SK-MEL-5 (cell line): ENCODE data around the gene B3GALNT2. TPM values are rescaled to one million over a fixed set of nuclear protein-coding genes. Genes with fewer than 3 reads are reported as not detected.
"Not testable (repeated sequence)": the region's sequence is repeated elsewhere in the genome, so short reads cannot be mapped to it uniquely, and the experiment has no call there.

Experiments used
- DNase-seq: peaks from one replicate; pipeline ENCODE4 v3.0.0-alpha.2; 2016; ENCODE audit warnings: low read depth, low spot score
- in situ Hi-C: cut with HindIII; loops from 2 replicates; pipeline ENCODE4 v1.10.0; 2016; ENCODE audit warnings: low sequenced_read_pairs, high pct_unique_total_duplicates, low pct_unique_long_range_greater_than_20kb
- polyA plus RNA-seq, 2 experiments: library from polyadenylated mRNA; depleted of rRNA; stranded (reverse); fragments of >200 nt; gene quantifications; 2 replicates each; pipeline ENCODE4 v1.2.3, GENCODE V29; 2015
- total RNA-seq: library from RNA; depleted of rRNA; stranded (reverse); fragments of >200 nt; shearing (Covaris generic); gene quantifications from 2 replicates; pipeline ENCODE4 v1.2.3, GENCODE V29; 2014; rRNA removed

B3GALNT2 gene
- 28.4 and 33.1 TPM in 2 replicates for total RNA-seq
- polyA plus RNA-seq (2015; cell fraction: cytosol; rRNA removed) = 18.9 and 22.0 TPM in 2 replicates
- polyA plus RNA-seq (2015; cell fraction: nucleus; rRNA removed) = 21.5 and 30.2 TPM in 2 replicates

GRCh38 chr1:235504122-235504493 is at the start of gene B3GALNT2:
TSS of gene B3GALNT2 (minus strand) at chr1:235504452. CDS start at chr1:235504252, 200 bp downstream.
- in situ Hi-C loops = no loop called here
- no peak for DNase-seq

GRCh38 chr1:235553112-235553551 is 48.9 kb upstream of the B3GALNT2 start:
- in situ Hi-C loops = no loop called here

GRCh38 chr1:235552146-235552716 is 48.0 kb upstream of the B3GALNT2 start:
- in situ Hi-C loops = no loop called here
- no peak for DNase-seq

More at GRCh38 chr1:235553112-235553551, 48.9 kb upstream of the B3GALNT2 start:
- no peak for DNase-seq

GRCh38 chr1:235549351-235550139 is 45.3 kb upstream of the B3GALNT2 start:
- in situ Hi-C loops = no loop called here
- no peak for DNase-seq

- in situ Hi-C loops, DNase-seq: not testable (repeated sequence)
Measured at GRCh38 chr1:235546369-235547155, 42.3 kb upstream of the B3GALNT2 start.

DNA sequence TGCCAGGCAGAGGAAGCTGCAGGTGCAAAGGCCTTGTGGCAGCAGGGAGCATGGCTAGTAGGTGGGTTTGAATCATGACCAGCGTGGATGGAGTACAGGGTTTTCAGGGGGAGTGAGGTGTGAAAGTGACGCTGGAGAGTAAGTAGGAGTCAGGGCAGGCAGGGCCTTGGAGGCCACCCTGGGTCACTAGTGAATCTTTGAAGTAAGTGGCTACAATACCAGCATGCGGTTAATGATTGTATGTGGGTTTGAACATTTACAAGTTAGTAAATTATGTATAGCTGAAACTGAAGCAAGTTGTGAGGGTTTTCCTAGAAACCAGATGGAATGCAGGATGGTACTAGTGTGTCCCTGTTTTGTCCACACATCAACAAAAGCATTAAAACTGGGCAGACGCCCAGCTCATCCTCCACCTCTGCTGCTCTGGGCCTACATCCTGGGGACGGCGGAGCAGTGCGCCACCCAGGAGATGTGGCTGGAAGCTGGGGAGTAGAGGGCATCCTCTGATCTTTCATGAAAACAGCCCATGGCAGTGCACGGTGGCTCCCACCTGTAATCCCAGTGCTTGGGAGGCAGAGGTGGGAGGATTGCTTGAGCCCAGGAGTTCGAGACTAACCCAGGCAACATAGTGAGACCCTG is 41.2 kb upstream of the B3GALNT2 start:
- no peak for DNase-seq
- in situ Hi-C loops = no loop called here

GRCh38 chr1:235542845-235543244 is 38.6 kb upstream of the B3GALNT2 start:
- DNase-seq, in situ Hi-C loops: not testable (repeated sequence)

DNA sequence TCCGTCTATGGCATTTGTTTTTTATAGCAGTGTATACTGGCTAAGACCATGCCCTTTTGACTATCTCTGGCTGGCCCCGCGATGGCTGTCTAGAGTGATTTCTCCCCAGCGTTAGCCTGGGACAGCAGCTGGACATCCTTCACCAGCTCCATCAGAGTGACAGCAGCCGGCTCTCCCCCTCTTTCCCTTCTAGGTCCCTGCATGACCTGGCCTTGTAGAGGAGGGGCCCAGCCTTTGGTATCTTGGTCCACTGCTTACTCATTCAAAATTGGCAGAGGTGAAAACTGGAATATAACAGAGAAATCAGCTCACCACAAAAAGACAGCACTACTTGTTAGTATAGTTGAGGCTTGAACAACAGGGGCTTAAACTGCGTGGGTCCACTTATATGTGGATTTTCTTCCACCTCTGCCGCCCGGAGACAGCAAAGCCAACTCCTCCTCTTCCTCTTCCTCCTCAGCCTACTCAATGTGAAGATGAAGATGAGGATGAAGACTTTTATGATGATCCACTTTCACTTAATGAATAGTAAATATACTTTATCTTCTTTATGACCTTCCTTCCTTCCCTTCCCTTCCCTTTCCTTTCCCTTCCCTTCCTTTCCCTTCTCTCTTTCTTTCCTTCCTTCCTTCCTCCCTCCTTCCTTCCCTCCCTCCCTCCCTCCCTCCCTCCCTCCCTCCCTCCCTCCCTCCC is 29.4 kb upstream of the B3GALNT2 start:
- in situ Hi-C loops = no loop called here
- no peak for DNase-seq

GRCh38 chr1:235532360-235532759 is 28.1 kb upstream of the B3GALNT2 start:
- in situ Hi-C loops = no loop called here
- no peak for DNase-seq

DNA sequence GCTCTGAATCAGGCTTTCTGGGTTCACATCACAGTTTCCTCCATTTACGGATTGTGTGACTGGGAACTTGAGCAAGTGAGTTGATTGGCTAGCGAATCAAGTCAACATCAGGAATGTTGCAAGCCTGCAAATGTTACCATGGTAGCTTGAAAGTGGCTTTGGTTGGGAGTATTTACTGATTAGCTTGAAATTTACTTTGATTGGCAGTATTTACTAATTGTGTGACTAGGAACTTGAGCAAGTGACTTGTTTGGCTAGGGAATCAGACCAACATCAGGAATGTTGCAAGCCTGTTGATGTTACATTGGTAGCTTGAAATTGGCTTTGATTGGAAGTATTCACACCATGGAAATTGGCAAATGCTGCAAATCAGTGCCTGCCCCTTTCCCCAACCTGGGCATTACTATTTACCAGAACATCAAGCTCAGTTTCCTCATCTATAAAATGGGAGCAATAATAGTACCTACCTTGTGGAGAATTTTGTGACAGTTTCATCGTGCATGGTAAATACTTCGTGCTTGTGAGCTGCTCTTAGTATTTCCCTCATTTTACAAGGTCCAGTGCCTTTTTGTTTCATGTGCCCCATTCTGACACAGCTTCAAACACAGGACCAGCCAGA is 23.1 kb upstream of the B3GALNT2 start:
- no peak for DNase-seq
- in situ Hi-C loops = no loop called here

DNA sequence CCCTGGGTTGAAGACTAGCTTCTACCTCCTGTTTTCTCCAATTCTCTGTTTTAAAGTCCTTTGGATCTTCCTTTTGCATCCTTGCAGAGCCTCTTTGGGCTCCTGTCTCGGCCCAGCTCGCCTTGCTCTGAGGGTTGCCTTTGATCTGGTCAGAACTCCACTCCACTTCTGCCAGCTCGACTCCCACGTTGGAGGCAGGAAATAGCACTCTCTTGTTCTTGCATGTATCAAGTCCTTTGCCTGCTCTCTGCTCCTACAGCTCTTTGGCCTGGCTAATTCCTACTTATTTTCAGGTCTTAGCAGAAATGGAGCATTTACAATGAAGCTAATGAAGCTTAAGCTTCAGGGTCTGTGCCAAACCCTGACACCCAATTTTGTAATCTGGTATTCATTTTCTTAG is 21.1 kb upstream of the B3GALNT2 start:
- in situ Hi-C loops = no loop called here
- DNase-seq = no peak

GRCh38 chr1:235516862-235517446 is 12.7 kb upstream of the B3GALNT2 start:
- DNase-seq = no peak
- in situ Hi-C loops = no loop called here

DNA sequence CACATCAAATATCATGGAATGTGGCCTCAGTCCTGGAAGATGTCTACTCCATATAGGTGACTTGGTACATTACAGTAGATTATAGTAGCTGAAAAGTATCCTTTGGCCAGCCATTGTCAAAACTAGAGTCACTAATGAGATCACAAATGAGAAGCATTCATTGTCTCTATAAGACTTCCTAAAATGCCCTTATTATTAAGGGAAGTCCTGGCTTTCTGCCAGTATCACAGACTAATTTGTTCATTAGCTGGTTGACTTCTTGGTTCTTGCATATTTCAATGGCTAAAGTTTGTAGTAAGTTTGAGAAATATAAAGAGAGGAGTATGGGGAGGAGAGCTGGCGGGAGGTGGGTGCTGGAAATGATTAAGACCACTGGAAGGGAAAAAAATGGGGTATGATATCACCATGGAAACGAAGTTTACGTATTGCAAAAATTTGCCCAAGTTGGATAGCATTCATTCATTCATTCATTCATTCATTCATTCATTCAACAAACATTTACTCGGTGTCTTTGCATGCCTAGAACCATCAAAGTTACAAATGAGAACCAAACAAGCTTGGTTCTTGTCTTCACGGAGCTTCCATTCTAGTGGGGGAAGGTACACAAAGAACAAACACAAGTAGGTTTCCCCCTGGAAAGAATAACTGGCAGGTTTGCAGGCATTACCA is 11.7 kb upstream of the B3GALNT2 start:
- DNase-seq = no peak
- in situ Hi-C loops = no loop called here

DNA sequence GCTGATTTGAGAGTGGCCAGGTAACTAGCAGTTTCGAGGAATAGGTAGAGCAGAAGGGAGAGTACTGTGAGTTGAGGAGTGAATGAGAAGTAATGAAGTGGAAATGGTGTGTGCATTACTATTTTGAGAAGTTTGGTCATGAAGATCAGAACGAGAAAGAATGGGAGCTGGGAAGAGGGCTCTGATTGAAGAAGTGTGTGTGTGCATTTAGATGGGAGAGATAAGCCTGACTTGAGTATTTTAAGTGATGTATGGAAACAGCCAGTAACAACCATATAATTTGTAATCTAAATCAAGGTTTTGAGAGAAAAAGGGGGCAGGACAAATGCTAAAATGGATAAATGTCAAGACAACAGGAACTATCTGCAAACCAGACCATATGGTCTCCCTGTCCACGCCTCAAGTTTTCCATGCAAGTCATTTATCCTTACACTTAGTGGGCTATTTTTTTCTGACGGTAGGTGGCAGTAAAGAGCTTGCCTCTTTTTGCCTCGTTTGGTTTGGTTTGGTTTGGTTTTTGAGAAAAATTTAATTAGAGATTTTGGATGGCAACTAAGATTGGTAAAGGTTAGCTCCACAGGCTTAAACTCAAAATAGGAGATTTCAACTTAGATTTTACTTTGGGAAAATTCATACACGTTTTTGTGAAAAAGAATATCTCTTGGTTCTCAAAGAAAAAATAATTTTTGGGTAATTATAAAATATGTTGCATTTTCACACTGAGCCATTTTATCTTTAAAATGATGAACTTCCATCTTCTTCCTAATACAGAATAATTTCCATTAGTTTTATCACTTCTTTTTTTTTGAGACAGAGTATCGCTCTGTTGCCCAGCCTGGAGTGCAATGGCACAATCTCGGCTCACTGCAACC is 9.5 kb upstream of the B3GALNT2 start:
- in situ Hi-C loops = no loop called here
- DNase-seq = peak; percentile 82
